DMS 273 (cell line): ENCODE results near the gene COL18A1.
"Not testable (repeated sequence)": the region's sequence is repeated elsewhere in the genome, so short reads cannot be mapped to it uniquely, and the experiment has no call there.

Experiments
- DNase-seq: peaks from one replicate; lab custom pipeline; 2025; ENCODE audit not compliant: unreplicated experiment; lab: John Stamatoyannopoulos, UW

COL18A1 gene

GRCh38 chr21:45423968-45424853 lies 19.2 kb downstream of the COL18A1 start:
- no peak for DNase-seq

GRCh38 chr21:45424854-45425795 lies 20.2 kb downstream of the COL18A1 start:
- DNase-seq: no peak

GRCh38 chr21:45427331-45428271 lies 22.6 kb downstream of the COL18A1 start:
- no peak for DNase-seq

GRCh38 chr21:45428534-45428933 lies 23.6 kb downstream of the COL18A1 start:
- no peak for DNase-seq

- DNase-seq: no peak
Observed at GRCh38 chr21:45429221-45430175, 24.5 kb downstream of the COL18A1 start.

- DNase-seq: no peak
Observed at GRCh38 chr21:45430521-45431501, 25.8 kb downstream of the COL18A1 start.

GRCh38 chr21:45431781-45432572 lies 27.0 kb downstream of the COL18A1 start:
- no peak for DNase-seq

- no peak for DNase-seq
Observed at GRCh38 chr21:45432575-45433255, 27.8 kb downstream of the COL18A1 start.

GRCh38 chr21:45433301-45433700 lies 28.3 kb downstream of the COL18A1 start:
- DNase-seq: no peak

GRCh38 chr21:45433911-45434644 lies 29.1 kb downstream of the COL18A1 start:
- no peak for DNase-seq

- no peak for DNase-seq
Observed at GRCh38 chr21:45434645-45435217, 29.8 kb downstream of the COL18A1 start.

- DNase-seq: no peak
Observed at GRCh38 chr21:45435405-45435981, 30.5 kb downstream of the COL18A1 start.

- DNase-seq: no peak
Observed at GRCh38 chr21:45436351-45437065, 31.5 kb downstream of the COL18A1 start.

GRCh38 chr21:45437844-45438243 lies 32.9 kb downstream of the COL18A1 start:
- DNase-seq: not testable (repeated sequence)
